GM18951 (cell line): ENCODE results near the gene RNF41.

Source experiments
- POLR2A ChIP-seq: IDR thresholded peaks from 4 replicates; pipeline ENCODE4 v1.6.1; 2011; ENCODE audit warnings: mild to moderate bottlenecking; ENCODE audit not compliant: insufficient read length, insufficient read depth; ENCODE audit errors: extremely low read depth
- in situ Hi-C: fragments of 300-500 bp; cut with MboI; formaldehyde crosslinking; loops from one replicate; pipeline ENCODE4 v1.12.0; 2022; ENCODE audit warnings: low sequenced_read_pairs, mixed read lengths, inconsistent platforms; ENCODE audit not compliant: unreplicated experiment

RNF41 gene

DNA sequence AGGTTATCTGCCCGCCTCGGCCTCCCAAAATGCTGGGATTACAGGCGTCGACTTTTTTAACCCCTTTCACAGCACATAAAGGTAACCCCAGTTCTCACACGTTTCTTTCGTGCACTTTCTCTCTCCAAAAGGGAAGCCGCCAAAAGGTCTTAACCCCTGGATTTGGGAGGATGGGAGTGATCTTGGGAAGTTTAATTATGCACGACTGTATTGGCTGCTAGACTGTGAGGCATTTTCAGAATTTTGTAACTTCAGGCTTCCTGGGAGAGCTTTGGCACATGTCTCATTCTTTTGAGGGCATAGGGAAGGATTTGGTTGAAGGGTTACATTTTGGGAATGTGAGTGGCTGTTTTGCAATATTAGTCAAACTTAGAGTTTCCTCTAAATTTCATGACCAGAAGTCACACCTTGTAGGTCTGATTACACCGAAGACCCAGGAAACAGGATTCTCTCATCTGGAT, 31.0 kb downstream of the RNF41 start:
- TF ChIP-seq POLR2A = no peak
- in situ Hi-C loops = loop anchor here (10.0 kb wide), 1 partner anchor 274 kb away; the partner anchor contains the start of gene SPRYD4

DNA sequence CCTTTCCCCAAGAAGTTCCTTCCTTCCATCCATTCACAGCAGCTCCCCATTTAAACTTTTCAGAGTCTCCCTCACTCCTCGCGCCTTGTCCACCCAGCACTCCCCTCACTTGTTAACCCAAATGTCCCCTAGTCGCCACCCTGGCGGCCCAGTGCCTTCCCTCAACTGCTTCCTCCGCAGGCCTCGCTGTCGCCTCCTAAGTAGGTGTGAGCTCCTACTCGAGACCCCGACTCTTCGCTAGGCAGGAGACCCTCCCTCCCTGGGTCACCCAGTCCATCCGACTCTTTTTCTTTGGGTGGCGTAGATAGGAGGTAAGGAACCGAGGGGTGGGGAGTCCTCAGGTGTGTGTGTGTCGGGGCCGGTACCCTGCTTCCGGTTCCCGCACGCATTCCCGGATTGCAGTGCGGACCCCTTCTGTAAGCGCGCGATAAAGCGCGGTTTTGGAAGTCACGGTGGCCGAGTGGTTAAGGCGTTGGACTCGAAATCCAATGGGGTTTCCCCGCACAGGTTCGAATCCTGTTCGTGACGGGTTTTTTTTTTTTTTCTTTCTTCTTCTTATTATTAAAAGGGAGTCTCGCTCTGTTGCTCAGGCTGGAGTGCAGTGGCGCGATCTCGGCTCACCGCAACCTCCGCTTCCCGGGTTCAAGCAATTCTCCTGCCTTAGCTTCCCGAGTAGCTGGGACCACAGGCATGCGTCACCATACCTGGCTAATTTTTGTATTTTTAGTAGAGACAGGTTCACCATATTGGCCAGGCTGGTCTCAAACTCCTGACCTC, 31.6 kb downstream of the RNF41 start:
- in situ Hi-C loops = loop anchor here (10.0 kb wide), 1 partner anchor 275 kb away; the partner anchor contains the start of gene SPRYD4
- TF ChIP-seq POLR2A = peak; percentile 20

DNA sequence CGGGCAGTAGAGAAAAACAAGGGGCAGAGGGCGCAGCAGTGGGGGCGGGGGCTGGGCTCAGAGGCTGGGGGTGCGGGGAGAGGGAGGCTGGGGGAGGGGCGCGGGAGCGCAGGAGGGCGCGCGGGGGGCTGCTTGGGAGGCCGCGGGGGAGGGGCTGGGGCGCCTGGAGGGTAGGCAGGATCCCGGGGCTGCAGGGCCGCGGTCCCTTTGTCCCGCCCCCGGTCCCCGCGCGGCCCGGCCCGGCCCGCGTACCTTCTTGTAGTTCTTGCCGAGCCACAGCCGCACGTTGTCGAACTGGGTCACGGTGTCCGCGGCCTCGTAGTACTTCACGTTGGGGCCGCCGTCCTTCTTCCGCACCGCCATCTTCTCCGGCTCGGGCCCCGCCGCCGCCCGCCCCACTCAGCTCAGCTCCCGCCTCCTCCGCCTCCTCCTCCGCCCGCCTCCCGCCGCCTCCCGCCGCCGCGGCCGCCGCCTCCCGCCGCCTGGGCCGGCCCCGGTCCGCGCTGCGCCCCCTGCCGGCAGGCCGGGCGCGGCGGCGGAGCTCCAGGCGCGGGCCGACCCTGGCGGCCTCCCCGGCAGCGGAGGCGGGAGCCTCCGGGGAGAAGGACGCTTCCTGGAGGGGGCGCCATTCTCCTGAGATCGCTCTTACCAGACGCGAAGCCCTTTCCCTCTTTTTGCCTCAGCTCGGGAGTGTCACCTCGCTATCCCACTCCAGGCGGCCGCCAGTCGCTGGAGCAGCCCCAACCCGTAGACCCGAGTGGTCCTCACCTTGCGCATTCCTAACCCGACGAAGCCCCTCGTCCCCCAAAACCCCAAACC, 32.4 kb downstream of the RNF41 start, which contains the start of gene SMARCC2:
TSS of gene SMARCC2 (minus strand) at position 385 of the 819 bp plus-strand sequence. CDS start at position 363, 22 bp downstream.
- in situ Hi-C loops = no loop called here
- TF ChIP-seq POLR2A = peak; percentile 58

DNA sequence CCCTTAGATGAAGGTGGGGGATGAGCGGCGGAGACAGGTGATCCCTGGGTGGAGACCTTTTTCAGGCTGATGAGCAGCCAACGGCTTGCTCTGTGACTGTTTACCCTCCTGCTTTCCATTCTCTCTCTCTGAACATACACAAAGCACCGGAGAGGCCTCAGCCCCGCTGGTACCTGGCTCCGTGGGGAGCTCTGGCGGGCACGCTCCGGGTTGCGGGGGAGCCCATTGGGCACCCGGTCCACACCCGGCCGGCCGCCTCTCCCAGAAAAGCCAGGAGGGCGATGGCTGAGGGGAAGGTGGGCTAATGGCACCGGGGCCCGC, 33.0 kb downstream of the RNF41 start:
- no peak for TF ChIP-seq POLR2A
- in situ Hi-C loops = no loop called here

DNA sequence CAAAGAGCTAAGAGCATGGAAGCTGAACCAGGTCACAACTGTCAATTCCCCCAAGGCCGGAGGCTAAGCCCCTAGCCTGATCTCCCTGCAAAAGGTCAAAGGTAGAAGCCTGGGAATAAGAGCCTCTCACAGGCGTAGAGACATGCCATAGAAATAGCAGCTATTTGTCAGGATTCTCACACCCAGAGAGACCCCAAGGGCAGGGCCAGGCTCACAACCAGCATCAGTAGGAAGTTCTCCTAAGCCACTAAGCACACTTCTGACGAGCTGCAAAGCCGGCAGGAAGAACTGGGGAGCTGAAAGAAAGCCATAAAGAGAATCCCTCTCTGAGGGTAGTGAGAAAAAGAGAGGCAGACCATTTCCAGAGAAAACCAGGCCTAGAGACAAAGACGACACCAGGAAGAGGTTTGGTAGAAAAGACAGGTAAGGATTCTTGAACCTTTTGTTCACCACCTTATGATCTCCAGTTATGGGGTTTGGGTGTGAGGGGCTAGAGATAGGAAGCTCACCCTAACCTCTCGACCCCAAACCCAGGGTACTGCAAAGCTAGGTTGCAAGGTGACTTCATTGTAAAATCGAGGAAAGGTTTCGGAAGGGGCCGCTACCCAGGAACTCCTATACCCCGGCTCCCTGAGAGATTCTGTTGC, 33.5 kb downstream of the RNF41 start:
- no peak for TF ChIP-seq POLR2A
- in situ Hi-C loops = no loop called here

DNA sequence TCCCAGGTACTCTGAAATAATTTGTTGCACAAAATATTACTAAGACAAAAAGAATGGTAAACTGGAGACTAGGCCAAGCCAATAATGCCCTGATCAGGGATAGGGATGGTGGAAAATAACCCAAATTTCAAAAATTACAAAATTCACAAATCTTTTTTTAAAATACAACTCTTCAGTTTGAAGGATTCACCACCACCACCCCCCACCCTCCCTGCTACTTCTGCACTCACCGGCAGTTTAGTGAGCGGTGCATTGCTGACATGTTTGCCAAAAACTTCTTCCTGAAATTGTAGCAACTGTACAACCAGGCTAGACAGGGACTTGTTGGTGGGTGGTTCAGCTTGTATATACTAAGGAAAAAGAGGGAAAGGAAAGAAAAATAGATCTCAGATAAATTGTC, 34.8 kb downstream of the RNF41 start:
- in situ Hi-C loops = no loop called here
- no peak for TF ChIP-seq POLR2A

DNA sequence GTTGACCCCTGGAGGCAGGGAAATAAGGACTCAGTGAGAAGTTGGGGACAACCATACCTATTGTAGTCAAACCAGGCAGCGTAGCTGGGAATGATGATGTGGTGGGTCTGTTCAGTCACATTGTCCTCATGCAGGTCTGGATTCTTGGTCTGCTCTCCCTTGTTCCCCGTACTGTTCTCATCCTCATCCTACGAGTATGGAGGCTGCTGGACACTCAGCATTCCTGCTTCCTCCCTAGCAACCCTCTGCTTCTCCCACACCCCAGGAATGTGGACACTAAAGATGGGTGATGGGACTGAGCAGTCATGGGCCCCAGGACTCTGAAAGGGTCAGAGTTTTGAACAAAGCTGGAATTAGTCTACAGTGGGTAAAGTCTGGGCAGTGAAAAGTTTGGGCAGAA, 43.4 kb downstream of the RNF41 start:
- no peak for TF ChIP-seq POLR2A
- in situ Hi-C loops = no loop called here

DNA sequence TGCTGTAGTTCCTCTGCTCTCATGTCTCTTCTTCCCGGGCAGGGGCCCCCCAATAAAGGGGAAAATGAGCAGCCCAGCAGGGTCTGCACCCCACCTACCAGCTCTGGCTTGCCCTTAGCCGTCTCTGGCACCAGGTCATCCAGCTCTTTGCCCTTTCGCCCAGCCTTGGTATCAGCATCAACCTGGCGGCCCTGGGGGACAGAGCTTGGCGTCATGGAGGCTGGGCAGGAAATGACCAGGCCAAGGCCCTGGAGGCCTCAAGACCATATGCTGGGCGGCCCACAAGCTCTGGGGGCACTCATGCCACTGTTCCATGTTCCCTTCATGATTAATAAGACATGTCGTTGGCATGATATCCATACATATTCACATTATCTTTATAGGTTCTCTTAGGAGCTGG, 48.9 kb downstream of the RNF41 start:
- in situ Hi-C loops = no loop called here
- no peak for TF ChIP-seq POLR2A

DNA sequence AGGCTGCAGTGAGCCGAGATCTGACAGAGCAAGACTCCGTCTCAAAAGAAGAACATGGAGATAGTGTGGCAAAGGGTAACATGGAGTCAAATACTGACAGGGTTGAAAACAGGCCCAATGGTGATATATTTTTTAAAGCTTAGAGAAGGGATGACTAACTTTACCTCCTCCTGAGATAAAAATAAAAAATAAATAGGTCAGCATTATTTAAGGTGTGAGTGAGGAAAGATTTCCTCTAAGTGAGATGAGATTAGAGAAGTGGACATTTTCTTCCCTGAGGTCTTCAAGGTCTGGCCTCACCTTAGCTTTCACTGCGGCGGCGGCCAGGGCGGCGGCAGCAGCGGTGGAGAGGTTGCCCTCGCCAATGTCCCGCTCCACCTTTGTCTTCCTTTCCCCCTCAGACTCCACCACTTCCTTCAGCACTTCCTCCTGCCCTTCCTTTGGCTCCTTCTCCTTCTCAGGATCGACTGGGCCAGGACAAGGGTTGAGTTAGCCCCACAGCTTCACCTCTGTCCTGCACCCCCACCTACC, 52.4 kb downstream of the RNF41 start:
- in situ Hi-C loops = no loop called here
- no peak for TF ChIP-seq POLR2A

DNA sequence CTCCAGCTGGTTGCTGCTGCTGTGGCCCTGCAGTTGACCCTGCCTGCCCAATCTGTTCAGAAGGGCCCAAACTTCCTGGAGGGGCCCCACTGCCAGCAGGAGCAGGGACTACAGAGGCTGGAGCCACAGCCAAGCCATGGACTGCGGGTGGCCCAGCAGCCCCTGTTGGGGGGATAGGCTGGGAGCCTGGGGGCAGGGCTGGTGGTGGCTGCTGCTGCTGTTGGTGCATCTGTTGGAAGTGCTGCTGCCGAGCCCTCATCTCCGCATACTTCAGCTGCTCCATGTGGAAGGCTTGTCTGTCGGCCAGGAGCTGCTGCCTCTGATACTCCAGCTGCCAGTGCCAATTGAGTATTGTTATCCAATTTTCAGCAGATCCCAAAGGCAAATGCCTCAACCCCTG, 56.4 kb downstream of the RNF41 start:
- in situ Hi-C loops = no loop called here
- TF ChIP-seq POLR2A = peak; percentile 25

DNA sequence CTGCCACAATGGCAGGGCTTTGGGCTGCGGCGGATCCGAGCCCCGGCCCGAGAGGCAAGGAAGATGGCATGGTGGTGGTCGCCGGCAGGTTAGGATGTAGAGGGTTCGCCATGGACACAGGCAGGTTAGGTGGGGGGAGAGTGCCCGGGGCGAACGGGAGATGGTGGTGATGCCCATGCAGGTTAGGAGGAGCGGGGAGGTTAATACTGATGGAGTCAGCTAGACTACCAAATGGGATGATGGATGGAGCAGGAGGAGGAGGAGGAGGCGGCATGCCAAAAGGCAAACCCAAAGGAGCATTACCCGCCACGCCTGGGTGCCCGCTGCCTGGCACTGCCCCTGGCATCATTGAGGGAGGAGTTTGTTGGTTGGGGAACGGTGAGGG, 57.4 kb downstream of the RNF41 start:
- in situ Hi-C loops = no loop called here
- TF ChIP-seq POLR2A = no peak

DNA sequence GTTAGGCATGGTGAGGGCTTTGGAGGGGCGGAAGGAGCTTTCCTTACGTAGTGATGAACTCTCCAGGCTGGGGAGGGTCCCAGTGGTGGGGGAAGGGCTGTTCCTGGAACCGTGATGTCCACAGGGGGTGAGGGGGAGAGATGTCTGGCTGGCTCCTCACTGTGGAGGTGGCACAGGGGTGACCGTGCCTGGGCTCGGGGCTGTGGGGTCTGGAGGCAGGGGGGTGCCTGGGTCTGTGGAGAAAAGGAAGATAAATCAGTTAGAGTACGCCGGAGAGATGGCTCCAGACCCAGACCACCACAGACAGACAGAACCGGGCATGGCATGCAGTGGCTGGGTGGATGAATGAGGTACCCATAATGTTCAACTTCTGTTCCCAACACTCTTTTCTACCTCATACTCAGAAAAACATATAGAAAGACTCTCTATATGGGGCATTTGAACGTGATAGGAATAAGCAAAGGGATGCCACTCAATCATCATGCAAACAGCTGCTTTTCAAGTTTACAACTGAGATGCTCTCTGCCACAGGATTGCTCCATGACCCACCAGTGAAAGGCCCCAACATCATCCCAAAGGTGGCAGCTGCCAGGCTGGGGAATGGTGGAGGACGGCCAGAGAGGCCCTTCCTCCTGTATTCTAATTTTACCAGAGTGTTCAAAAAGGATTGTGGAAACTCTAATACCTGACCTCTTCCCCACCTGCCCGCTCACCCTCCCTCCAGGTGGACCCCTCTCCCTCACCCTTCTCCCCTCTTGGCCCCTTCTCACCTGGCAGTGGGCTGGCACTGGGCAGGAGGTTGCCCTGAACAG, 58.0 kb downstream of the RNF41 start:
- no peak for TF ChIP-seq POLR2A
- in situ Hi-C loops = no loop called here
